Measurements from ENCODE around the gene SPCS2.
"Not testable (repeated sequence)": the region's sequence is repeated elsewhere in the genome, so short reads cannot be mapped to it uniquely, and the experiment has no call there.

The SPCS2 gene

GRCh38 chr11:75004215-75004614, 55.1 kb downstream of the SPCS2 start:
- DNase-seq, result no peak

- DNase-seq, result no peak
These were observed 62.3 kb downstream of the SPCS2 start for GRCh38 chr11:75011357-75011756.

- DNase-seq, result no peak
These were observed 62.8 kb downstream of the SPCS2 start for GRCh38 chr11:75011872-75012271.

- no peak for DNase-seq
These were observed 64.0 kb downstream of the SPCS2 start for GRCh38 chr11:75013051-75013450.

- DNase-seq, result no peak
These were observed 65.1 kb downstream of the SPCS2 start for GRCh38 chr11:75014129-75014528.

- DNase-seq, result not testable (repeated sequence)
These were observed 70.1 kb downstream of the SPCS2 start for GRCh38 chr11:75019200-75019599.

GRCh38 chr11:75020328-75020727, 71.3 kb downstream of the SPCS2 start:
- DNase-seq, result not testable (repeated sequence)

- DNase-seq, result no peak
These were observed 73.2 kb downstream of the SPCS2 start for GRCh38 chr11:75022296-75022695.

- peak; percentile 82 to 87 for DNase-seq
These were observed 73.8 kb downstream of the SPCS2 start for GRCh38 chr11:75022759-75023396.

- DNase-seq, result no peak
These were observed 74.5 kb downstream of the SPCS2 start for GRCh38 chr11:75023446-75024067.

- DNase-seq, result no peak
These were observed 75.0 kb downstream of the SPCS2 start for GRCh38 chr11:75024068-75024449.

GRCh38 chr11:75024764-75025211, 75.7 kb downstream of the SPCS2 start:
- no peak for DNase-seq

- no peak for DNase-seq
These were observed 76.5 kb downstream of the SPCS2 start for GRCh38 chr11:75025561-75025960.

GRCh38 chr11:75028321-75028720, 79.3 kb downstream of the SPCS2 start:
- DNase-seq, result no peak
